CD4-positive, alpha-beta T cell treated with Interleukin-2 at 100 ng/mL for 4 hours (primary cell): ENCODE measurements around the gene PPIL6.

Source experiments
- DNase-seq: peaks from one replicate; pipeline ENCODE4 v3.0.0-alpha.2; 2020; ENCODE audit warnings: low spot score

Gene PPIL6

GRCh38 chr6:109449064-109449794 is 8.8 kb upstream of the PPIL6 start:
- no peak for DNase-seq

GRCh38 chr6:109448615-109449014 is 8.2 kb upstream of the PPIL6 start:
- no peak for DNase-seq

- DNase-seq, result no peak
Observed at GRCh38 chr6:109447878-109448555, 7.6 kb upstream of the PPIL6 start.

GRCh38 chr6:109447087-109447486 is 6.7 kb upstream of the PPIL6 start:
- DNase-seq, result no peak

DNA sequence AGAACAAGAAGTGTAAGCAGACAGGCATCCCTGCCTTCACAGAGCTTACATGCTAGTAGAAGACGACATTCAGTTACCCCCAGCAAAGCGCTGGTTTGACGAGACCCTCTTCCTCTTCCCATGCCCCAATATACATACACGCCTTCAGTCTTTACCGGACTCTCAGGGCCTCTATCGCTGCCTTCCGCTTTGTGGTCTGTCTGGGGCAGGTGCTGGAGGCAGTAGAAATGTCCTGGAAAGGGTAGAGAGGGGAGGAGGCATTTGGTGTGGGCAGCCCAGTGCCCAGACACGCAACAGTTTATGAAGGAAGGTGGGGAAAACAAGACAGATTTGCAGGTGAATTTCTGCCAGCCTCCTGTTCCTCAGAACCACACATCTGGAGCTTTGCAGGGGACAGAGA is 6.1 kb upstream of the PPIL6 start:
- DNase-seq, result no peak

DNA sequence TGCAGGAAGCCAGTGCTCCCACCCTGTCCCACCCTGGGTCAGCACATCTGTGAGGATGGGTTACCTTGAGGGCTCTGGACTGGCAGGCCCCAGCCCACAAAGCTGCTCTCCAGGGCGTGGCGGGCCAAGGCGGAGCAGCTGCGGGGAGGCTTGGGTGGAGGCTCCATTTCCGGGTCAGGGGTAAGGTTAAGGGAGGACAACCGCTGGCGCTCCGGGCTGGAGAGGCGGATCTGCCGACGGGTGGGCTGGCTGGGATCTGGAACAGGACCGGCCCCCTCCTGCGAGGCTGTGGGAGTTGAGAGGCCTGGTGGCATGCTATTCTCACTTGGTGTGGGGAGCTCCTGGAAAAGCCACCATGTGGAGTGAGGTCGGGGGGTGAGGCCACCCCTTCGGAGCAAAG is 5.6 kb upstream of the PPIL6 start:
- no peak for DNase-seq

GRCh38 chr6:109445382-109445781 is 5.0 kb upstream of the PPIL6 start:
- no peak for DNase-seq

GRCh38 chr6:109443425-109443950 is 3.1 kb upstream of the PPIL6 start:
- no peak for DNase-seq

- DNase-seq, result no peak
Observed at GRCh38 chr6:109442393-109442924, 2.0 kb upstream of the PPIL6 start.

DNA sequence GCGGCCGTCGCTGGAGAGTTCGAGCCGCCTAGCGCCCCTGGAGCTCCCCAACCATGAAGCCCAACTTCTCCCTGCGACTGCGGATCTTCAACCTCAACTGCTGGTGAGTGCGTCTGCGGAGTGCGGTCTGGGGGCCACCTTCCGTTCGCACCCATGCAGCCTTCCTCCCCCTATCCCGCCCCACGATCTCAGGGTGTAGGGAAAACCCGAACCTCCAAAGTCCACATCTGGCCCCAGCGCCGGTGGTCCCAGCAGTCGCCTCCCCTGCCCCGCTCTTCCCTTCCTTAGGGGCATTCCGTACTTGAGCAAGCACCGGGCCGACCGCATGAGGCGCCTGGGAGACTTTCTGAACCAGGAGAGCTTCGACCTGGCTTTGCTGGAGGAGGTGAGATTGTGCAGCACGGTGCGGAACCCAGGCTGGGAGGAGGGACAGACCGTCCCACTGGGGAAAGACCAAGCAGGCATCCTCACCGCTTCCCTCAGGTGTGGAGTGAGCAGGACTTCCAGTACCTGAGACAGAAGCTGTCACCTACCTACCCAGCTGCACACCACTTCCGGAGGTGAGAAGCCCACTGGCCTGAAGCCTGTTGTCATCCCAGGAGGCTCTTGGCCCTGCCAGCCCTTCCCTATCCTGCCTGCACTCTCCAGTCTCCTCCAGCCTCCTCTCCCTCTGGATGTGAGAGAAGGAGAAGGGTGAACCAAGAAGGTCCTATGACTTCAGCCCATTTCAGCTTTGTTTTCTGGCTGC is 815 bp upstream of the PPIL6 start:
- DNase-seq, result peak; percentile 44

DNA sequence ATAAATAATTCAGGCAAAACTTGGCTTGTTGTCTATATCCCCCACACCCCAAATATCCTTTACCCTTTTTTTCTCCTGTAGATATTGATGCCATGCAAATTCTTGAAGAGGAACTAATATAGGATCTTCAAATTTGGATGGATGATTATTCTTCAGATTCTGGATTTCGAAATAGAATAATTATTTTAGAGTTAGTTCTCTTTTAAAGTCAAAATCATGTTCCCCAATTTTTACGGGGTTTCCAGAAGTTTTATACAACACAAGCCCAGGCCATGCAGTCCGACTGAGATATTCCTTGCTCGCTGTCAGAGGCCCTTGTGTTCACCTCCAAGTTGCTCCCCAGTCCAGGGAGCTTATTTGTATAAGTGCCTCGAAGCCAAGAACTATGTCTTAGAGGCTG is 4.4 kb downstream of the PPIL6 start:
- DNase-seq, result no peak

GRCh38 chr6:109434456-109434855 is 6.0 kb downstream of the PPIL6 start:
- DNase-seq, result no peak

- DNase-seq, result no peak
Observed at GRCh38 chr6:109429496-109429895, 10.9 kb downstream of the PPIL6 start.

- DNase-seq, result no peak
Observed at GRCh38 chr6:109428889-109429477, 11.4 kb downstream of the PPIL6 start.

DNA sequence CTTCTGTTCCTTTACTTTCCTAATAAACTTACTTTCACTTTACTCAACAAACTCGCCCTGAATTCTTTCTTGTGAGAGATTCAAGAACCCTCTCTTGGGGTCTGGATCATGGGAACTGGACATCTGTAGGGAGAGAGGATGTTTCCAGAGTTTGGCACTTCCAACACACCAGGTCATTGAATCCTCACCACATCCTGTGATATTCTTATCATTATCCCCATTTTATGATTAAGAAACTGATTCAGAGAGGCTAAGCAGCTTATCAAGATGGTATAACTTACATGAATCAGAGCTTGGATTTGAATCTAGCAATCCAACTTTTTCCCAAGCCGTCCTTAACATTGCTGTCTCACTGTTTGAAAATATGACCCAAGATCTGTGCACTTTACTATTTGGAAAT is 15.5 kb downstream of the PPIL6 start:
- no peak for DNase-seq

DNA sequence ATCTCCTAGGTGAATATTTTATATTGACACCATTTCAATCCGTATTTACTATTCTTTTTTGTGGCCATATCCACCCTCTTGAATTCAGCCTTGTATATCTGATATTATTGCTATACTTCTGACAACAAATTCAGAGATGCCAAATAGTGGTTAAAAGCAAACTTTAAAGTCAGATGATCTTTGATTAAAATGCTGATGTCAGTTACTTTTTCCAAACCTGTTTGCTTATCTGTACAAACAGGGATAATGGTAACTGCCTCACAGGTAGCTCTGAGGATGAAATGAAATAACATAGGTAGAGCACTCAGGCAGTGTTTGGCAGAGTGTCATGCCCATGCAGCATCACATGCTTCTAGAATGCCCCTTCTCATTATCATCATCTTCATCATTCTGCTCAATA is 19.2 kb downstream of the PPIL6 start:
- DNase-seq, result no peak

GRCh38 chr6:109420751-109421150 is 19.7 kb downstream of the PPIL6 start:
- no peak for DNase-seq

DNA sequence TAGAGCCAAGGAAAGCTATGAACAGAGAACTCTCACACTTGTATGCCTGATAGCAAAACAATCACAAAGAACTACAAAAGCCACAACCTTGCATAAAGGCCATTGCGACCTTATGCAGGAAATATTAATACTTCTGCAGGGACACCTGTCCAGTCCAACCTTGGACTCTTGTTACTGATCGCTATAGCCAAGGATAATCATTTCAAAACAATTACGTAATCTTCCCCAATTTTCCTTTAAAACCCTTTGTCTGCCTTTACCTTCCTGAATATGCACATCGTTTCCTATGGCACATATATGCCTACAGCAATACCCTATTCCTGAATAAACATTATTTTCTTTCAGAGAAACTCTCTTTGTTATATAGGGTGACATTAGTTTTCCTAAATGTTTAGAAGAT is 22.8 kb downstream of the PPIL6 start:
- no peak for DNase-seq

GRCh38 chr6:109411034-109411433 is 29.4 kb downstream of the PPIL6 start:
- no peak for DNase-seq

GRCh38 chr6:109406196-109406595 is 34.2 kb downstream of the PPIL6 start:
- no peak for DNase-seq

DNA sequence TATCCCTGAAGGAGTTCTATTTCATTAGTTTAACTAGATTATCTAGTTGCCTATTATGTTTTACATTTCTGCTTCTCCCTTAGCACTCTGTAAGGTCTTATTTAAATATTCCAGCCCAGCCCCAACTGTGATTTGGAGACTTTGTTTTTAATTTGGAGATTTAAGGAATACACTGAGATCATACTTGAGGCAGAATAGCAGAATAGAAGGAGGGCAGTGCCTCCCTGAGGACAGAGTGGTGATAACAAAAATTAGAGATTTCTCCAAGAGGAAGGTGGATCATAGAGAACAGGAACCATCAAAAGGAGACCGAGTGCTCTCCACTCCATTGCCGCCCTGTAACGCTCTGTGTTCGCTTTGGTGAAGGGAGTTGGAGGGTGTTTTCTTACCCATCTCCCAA is 43.4 kb downstream of the PPIL6 start:
- DNase-seq, result no peak

DNA sequence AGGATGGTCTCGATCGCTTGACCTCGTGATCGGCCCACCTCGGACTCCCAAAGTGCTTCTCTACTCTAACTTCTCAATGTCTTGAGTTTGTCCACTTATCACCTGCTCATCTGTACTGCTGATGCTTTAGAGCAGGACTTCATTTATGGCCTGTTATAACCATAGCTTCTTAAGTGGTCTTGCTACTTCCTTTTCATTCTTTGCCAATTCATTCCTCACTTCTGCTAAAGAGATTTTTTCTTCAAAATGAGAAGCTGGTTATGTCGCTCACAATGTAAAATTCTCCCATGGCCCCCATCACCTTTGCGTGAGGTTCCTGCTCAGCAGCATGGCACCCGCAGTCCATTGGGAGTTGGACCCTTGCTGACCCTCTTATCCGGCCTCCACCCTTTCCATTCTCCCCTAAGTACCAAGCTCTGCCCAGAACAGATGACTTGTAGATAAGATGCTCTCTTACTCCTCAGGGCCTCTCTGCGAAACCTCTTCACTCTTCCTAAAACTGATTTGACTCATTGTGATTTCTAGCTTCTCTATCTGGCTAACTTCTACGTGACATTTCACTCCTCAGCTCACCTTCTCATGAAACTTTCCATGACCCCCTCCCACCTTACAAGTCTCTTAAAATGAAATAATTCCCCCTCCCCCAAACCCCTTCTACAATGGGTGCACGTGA is 44.2 kb downstream of the PPIL6 start:
- DNase-seq, result no peak
